GM18868 (cell line): ENCODE measurements around the gene SLC13A3.

Source experiments
- ATAC-seq: cut with Tn5 transposase; IDR thresholded peaks from one replicate; pipeline ENCODE4 v1.9.1; 2021; ENCODE audit warnings: mild to moderate bottlenecking, moderate library complexity; ENCODE audit not compliant: unreplicated experiment

Gene SLC13A3

DNA sequence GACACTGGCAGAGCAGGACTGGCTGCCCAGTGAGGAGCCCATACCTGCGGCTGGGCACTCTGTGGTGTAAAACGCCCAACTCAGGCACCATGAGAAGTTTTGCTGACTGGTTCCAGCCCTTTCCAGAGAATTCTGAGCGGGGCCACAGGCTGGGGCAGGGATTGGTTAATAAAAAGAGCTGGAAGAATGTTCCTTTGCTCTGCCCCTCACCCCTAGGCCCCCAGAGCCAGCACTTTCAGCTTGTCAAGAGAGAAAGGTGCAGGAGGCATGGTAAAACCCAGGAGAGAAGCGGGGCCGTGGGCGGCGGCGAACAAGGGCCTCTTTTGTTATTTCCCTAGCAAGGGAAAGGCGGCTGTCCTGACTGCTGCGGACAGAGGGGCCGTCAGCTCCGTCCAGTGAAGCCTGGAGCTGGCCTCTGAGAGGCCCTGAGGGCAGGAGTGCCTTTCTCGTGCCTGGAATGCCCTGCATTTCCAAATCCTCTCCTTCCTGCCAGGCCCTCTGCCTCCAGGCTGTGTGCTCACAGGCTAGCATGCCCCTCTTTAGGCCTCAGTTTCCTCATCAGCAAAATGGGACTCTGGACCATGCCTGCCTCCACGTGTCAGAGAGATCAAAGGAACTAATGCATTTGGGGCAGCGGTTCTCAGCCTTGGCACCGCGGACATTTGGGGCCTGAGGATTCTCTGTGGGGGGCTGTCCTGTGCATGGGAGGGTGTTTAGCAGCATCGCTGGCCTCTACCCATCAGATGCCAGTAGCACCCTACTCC lies 12.9 kb downstream of the SLC13A3 start:
- no peak for ATAC-seq

- ATAC-seq: no peak
These were observed 13.7 kb downstream of the SLC13A3 start for GRCh38 chr20:46637427-46638133.

DNA sequence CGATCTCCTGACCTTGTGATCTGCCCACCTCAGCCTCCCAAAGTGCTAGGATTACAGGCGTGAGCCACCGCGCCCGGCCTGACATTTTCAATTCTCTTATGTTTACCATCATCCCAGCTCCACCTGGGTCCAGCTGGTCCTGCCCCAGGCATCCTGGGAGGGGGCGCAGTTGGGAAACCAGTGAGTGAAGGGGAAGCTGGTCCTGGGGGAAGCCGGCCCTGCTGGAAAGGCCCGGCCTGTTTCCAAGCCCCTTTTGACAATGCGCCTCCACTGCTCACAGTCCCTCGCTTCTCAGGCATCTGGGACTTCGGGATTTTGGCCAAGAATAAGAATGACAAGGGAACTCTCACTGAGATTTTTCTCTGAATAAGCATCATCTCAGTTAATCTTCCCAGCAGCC lies 14.2 kb downstream of the SLC13A3 start:
- no peak for ATAC-seq

- no peak for ATAC-seq
These were observed 14.7 kb downstream of the SLC13A3 start for GRCh38 chr20:46636514-46636913.

GRCh38 chr20:46635514-46636136 lies 15.6 kb downstream of the SLC13A3 start:
- ATAC-seq: no peak

GRCh38 chr20:46634528-46634927 lies 16.7 kb downstream of the SLC13A3 start:
- ATAC-seq: no peak

DNA sequence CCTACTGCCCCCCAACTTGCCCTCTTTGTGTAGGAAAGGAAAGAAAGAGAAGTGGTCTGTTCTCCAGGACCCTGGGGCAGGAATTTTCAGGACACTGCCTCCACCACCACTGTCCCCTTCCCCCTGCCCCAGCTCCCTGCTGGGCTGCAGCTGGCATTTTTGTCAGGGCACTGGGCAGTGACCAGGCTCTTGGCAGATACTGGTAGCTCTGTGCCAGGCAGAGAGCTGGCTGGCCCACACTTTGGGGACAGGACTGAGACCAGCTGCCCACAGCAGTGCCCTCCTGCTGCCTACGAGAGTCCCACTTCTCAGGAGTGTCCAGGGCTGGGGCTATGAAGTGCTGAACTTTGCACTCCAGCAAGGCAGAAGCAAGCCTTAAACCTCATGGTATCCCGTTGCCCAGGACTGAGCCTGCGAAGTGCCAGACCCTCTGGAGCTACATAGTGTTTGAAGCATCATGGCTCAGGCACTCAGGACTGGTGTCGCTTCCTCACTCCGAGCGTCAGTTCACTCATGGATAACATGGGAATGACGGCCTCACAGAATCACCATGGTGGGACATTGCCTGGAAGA lies 19.3 kb downstream of the SLC13A3 start:
- no peak for ATAC-seq

GRCh38 chr20:46631212-46631869 lies 19.9 kb downstream of the SLC13A3 start:
- no peak for ATAC-seq

DNA sequence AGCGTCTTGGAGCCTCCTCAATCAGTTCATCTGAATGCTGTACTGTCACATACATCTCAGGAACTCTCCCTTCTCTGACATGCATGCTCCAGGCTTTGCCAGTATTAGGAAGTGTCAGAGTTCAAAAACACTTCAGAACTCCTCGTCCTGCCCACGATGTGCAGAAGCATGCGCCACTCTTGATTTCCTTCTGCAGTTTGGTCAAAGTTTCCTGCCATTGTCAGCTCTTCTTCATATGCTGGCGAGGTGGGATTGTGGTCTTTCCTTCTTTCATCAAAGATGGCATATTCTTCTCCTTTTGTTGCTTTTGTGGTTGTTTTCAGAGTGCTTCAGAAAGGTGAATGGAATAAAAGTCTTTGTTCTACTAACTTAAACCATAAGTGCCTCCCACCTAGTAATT lies 21.0 kb downstream of the SLC13A3 start:
- no peak for ATAC-seq

DNA sequence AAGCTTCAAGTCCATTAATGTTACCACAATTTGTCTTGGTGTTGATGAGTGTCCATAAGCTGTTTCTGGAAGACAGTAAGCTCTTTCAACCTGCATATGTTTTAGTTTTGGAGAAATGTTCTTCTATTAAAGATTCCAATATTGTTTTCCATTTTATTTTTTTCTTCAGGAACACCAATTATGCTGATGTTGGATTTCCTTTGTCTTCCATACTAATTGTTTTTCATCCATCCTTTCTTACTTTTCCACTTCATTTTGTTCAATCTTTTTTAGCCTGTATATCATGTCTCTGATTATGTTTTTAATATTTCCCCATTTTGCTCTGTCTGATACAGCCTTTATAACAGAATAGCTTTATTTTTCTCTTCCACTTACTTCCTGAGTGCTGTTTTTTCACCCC lies 21.9 kb downstream of the SLC13A3 start:
- ATAC-seq: no peak

DNA sequence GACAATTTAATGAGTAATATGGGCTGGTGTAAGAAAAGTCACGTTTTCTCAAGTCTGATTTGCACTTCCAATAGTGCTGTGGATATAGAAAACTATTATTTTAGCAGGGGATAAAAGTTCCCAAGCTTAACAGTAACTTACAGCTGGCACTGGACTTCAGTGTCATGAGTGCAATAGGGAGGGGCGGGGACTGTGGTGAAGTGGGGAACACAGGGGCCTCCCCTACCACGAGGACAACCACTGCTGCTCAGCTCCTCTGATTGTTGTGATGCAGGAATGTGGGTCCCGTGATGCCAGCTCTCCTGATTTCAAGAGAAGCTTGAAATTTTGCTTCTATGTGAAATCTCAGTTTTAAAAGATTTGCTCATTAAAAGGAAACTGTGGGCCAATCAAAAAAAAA lies 24.0 kb downstream of the SLC13A3 start:
- ATAC-seq: no peak

DNA sequence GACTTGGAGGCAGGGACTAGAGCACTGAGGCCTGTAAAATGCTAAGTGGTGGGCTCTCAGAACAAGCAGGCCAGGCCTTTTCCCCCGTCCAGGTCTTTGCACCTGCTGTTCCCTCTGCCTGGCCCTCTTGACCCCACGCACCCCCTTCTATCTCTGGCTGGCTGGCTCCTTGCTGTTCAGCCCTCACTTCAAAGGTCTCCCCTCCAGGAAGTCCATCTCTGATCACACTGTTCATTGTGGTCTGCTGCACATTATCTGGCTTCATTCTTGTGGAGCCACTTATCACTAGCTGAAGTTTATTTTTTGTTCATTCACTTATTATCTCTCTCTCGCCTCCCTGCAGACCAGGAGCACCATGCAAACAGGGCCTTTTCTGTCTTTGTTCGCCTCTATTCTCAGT lies 24.5 kb downstream of the SLC13A3 start:
- no peak for ATAC-seq

- ATAC-seq: no peak
These were observed 25.3 kb downstream of the SLC13A3 start for GRCh38 chr20:46625875-46626373.

DNA sequence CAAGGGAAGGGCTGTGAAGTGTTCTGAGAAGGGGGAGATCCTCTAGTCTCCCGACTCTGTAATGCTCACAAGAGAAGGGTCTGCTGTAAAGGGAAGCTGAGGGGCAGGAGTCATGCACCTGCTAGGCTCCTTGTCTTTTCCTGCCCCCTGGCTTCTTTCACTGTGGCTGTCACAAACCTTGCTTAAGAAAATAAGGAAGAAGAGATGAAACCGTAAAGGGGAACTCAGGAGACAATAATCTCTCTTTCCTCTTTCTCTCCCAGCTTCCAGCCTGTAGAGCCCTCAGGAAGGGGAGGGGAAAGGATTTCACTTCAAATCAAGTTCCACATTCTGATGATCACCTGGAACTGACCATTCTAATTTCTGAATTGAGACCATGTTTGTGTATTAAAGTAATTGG lies 26.3 kb downstream of the SLC13A3 start:
- ATAC-seq: no peak

GRCh38 chr20:46622165-46622564 lies 29.1 kb downstream of the SLC13A3 start:
- no peak for ATAC-seq

DNA sequence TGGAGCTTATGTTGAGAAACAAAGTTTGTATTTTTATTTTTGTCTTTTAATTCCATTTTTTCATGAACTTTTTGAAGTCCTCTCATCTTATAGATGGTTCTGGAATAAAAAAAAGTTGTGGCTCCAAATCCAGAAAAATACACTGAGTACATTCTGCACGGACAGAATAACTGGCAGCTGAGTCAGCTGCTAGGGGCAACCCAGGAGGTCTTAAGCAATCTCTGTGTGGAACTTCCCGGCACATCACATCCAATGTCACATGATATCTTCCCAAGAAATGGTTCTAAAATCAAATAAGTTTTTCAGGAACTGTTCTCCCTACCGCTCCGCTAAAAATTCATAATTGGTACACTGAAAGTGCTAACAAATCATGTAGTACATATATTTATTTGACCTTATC lies 29.8 kb downstream of the SLC13A3 start:
- ATAC-seq: no peak

- ATAC-seq: no peak
These were observed 31.8 kb downstream of the SLC13A3 start for GRCh38 chr20:46619445-46619844.

GRCh38 chr20:46618316-46619100 lies 32.8 kb downstream of the SLC13A3 start:
- ATAC-seq: no peak

DNA sequence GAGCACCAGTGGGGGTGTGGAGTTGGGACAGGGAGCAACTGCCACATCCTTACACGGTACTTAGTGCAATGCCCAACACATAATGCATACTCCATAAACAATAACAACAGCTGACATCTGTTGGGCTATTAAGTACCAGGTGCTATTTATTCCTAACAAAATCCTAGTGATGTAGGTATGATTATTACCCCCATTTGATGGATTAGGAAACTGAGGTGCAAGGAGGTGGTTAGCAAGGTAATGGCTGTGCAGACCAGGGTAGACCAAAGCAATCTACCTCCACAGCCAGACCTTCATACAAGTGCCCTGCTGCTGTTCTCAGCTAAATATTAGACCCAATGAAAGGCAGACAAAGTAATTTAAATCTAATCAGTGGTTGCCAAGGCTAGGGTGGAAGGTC lies 36.8 kb downstream of the SLC13A3 start:
- no peak for ATAC-seq

DNA sequence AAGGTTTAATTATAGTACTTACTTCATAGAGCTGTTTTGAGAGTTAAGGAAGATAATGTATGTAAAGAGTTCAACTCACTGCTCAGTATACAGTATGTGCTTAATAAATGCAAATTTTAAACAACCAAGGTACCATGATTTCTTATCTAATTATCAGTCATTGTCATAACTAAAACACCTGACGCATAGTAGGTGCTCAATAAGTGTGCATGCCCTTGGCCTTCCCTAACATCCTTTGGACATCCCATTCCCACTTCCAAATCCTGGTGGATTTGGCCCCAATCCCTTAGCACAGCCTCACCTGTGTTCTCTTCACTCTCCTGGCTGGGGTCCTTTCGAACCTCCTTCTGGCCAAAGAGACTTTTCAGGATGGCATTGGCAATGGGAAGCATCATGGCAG lies 41.1 kb downstream of the SLC13A3 start:
- ATAC-seq: no peak
